ENCODE data around the gene LPIN3. TPM values are rescaled to one million over a fixed set of nuclear protein-coding genes. Genes with fewer than 3 reads are reported as not detected.

Gene LPIN3
- total and polyA plus RNA-seq, 2 of the 8 experiments (the other 6 are each of a cell fraction or from before 2014, with no cell fraction given), result 3.7 to 3.9 TPM

- Histone ChIP-seq H4K8ac (ENCODE audit: extremely low read depth, insufficient read depth, low read length) (no peak overlapping the region), H3K4me1 (replicated peaks in 1 of 4; ENCODE audit: control insufficient read depth in 3 of 4, insufficient read depth in 4 of 4, low read length in 3 of 4) (no peaks in the 10 kb centered on the region; a peak in 1 of 7 replicates), H3K23ac (ENCODE audit: insufficient read length) (no peak overlapping the region), H3K56ac (replicated peaks; ENCODE audit: insufficient read length, low read depth, low read length) (no peak overlapping the region), H3K36me3 (ENCODE audit: control insufficient read depth in 2 of 4, insufficient read depth in 4 of 4, low read length in 3 of 4) (no peaks in the 10 kb centered on the region), H3K18ac (ENCODE audit: extremely low read depth, low read length) (no peak overlapping the region), H2AK5ac (ENCODE audit: low read depth, low read length) (no peak overlapping the region), H2BK20ac (ENCODE audit: low read length) (no peak overlapping the region), H2BK5ac (ENCODE audit: low read depth, low read length) (no peak overlapping the region), H2BK120ac (replicated peaks; ENCODE audit: low read depth, low read length) (no peak overlapping the region), H2AFZ (ENCODE audit: low read length) (no peak overlapping the region), H3K9me3 (ENCODE audit: insufficient read depth in 2 of 2, low read depth in 1 of 2, low read length in 1 of 2) (peaks cover 8 to 9% of the 10 kb centered on the region in 2 experiments; a peak in 3 of 4 replicates), H3K23me2 (ENCODE audit: low read depth, low read length) (no peaks in the 10 kb centered on the region), H3K79me2 (ENCODE audit: control insufficient read depth in 1 of 2, insufficient read depth in 2 of 2, low read length in 2 of 2) (no peaks in the 10 kb centered on the region), H4K20me1 (replicated peaks in 1 of 2; ENCODE audit: control insufficient read depth in 1 of 2, insufficient read depth in 2 of 2, low read length in 2 of 2) (no peaks in the 10 kb centered on the region), H2BK15ac (ENCODE audit: low read length) (no peak overlapping the region), H3K14ac (ENCODE audit: insufficient read length) (no peak overlapping the region), H3K4me2 (ENCODE audit: insufficient read depth in 1 of 2, low read depth in 2 of 2, low read length in 2 of 2) (no peak overlapping the region), H2BK12ac (ENCODE audit: low read depth, low read length) (no peak overlapping the region), H3K27me3 (replicated peaks in 1 of 4; ENCODE audit: control insufficient read depth in 3 of 4, extremely low read depth in 1 of 4, insufficient read depth in 3 of 4, low read length in 3 of 4) (peaks cover 0 to 4% (median 2%) of the 10 kb centered on the region in 4 experiments; a peak in 1 of 7 replicates), H4K5ac (ENCODE audit: insufficient read length, low read depth, low read length) (no peak overlapping the region), H4K91ac (replicated peaks; ENCODE audit: insufficient read length, low read length) (no peak overlapping the region), H3K4ac (replicated peaks; ENCODE audit: insufficient read length, low read depth, low read length) (no peak overlapping the region), H3K9ac (replicated peaks in 1 of 4; ENCODE audit: extremely low read depth in 1 of 4, low read depth in 3 of 4, low read length in 3 of 4) (no peak overlapping the region), H3K79me1 (ENCODE audit: low read depth, low read length) (no peaks in the 10 kb centered on the region), H3K4me3 (ENCODE audit: extremely low read depth in 1 of 4, insufficient read depth in 2 of 4, low read depth in 3 of 4, low read length in 4 of 4) (no peak overlapping the region), H3K27ac (ENCODE audit: low read depth, low read length) (no peak overlapping the region)
- ChIA-PET POLR2A (ENCODE audit: partially characterized antibody) (interaction anchor here (1.4 kb wide), 1 partner anchor 11 kb away, joined by 5 read pairs; no protein-coding TSS in a partner anchor), CTCF (ENCODE audit: partially characterized antibody) (interaction anchor here (0.6 to 1.9 kb wide), 4 partner anchors 21 to 655 kb away, joined by 4 to 5 read pairs (median 4); no protein-coding TSS in a partner anchor)
- DNase-seq (ENCODE audit: low read depth in 1 of 2, low spot score in 2 of 2) (no peak), FAIRE-seq (no peak)
- no peak for TF ChIP-seq RNF2 (IDR thresholded peaks at IDR 0.05; ENCODE audit: borderline replicate concordance, low read depth, low read length, missing control alignments, poor library complexity, severe bottlenecking)
- TF ChIP-seq, protein P1, sequence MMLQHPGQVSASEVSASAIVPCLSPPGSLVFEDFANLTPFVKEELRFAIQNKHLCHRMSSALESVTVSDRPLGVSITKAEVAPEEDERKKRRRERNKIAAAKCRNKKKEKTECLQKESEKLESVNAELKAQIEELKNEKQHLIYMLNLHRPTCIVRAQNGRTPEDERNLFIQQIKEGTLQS (IDR thresholded peaks at IDR 0.05; ENCODE audit: insufficient read depth, low read depth, low read length), result no peak
- no peak for TF ChIP-seq MAX (IDR thresholded peaks at IDR 0.05)
- no peak for TF ChIP-seq MAFK (IDR thresholded peaks at IDR 0.05; ENCODE audit: low read depth, low read length)
- no peak for TF ChIP-seq SP2 (IDR thresholded peaks at IDR 0.05; ENCODE audit: low read length)
- no peak for TF ChIP-seq EGR1 (IDR thresholded peaks at IDR 0.05; ENCODE audit: borderline replicate concordance, low read depth, low read length)
- TF ChIP-seq HDAC2 (IDR thresholded peaks at IDR 0.05; ENCODE audit: borderline replicate concordance in 1 of 2, low read depth in 2 of 2, low read length in 2 of 2), result no peak
- no peak for TF ChIP-seq SIN3A (conservative IDR thresholded peaks at IDR 0.05 in 1 of 2, IDR thresholded peaks at IDR 0.05 in 1 of 2; ENCODE audit: low read depth in 1 of 2, low read length in 2 of 2)
- WGBS, 2 experiments (ENCODE audit: extremely low coverage in 1 of 2, insufficient coverage in 1 of 2, insufficient read length in 1 of 2, insufficient replicate concordance in 2 of 2, low coverage in 1 of 2, low lambda C conversion rate in 2 of 2, missing lambda C conversion rate in 1 of 2), result 92% methylated on average over 11 of the region's 11 CpGs; no CpG with 5 or more reads in 1 of the 2 experiments
Observed at GRCh38 chr20:41373251-41373783, 32.7 kb downstream of the LPIN3 start.

Measured in H1 (cell line).